Measurements from ENCODE around the gene TMEM131L. TPM values are rescaled to one million over a fixed set of nuclear protein-coding genes. Genes with fewer than 3 reads are reported as not detected.

Gene TMEM131L
- total and polyA plus RNA-seq, 2 donors (not counting 3 experiments of a cell fraction or from before 2014, with no cell fraction given) = 7.7 to 21.2 TPM

DNA sequence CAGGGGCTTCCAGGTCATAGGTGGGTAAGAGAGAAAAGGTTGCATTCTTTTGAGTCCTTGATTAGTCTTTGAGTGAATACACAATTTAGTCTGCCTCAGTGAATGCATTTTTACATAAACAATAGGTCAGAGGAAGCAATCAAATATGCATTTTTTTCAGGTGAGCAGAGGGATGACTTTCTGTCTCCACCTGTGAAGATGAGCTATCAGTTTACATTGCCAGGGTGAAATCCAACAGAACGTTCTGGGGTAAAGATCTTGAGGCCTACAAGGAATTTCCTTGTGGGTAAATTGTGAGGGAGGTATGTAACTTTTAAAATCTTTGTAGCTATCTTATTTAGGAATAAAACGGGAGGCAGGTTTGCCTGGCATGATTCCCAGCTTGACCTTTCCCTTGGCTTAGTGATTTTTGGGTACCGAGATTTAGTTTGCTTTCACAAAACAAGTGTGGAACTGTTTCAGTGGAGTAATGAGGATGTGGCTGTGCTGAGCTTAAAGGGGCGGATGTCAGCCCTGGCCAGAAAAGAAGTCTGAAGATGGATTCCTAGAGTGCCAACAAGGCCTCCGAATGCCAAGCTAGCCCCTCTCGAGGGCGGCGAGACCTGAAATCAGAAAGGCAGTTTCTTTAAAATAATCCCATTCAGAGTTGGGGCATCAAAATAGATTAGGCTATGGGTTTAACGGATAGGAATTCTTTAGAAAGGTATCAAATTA is 29.5 kb downstream of the TMEM131L start:
- POLR2A ChIA-PET = no interaction called here
- H3K4me2 ChIP-seq (ENCODE audit: insufficient read depth, low read length) = no peak overlapping the region
- H2AFZ ChIP-seq (ENCODE audit: low read depth, low read length) = no peak overlapping the region
- no peaks in the 10 kb centered on the region for H3K36me3 ChIP-seq (ENCODE audit: control insufficient read depth in 2 of 2, extremely low read depth in 1 of 2, insufficient read depth in 2 of 2, low read length in 2 of 2)
- H3K27me3 ChIP-seq (ENCODE audit: control insufficient read depth in 2 of 2, insufficient read depth in 2 of 2, low read length in 2 of 2) = no peaks in the 10 kb centered on the region
- DNase-seq (ENCODE audit: low read depth, low spot score) (no peak), FAIRE-seq (no peak)
- intact Hi-C loops (cut with micrococcal nuclease) = no loop called here
- no peaks in the 10 kb centered on the region for H3K9me3 ChIP-seq (replicated peaks; ENCODE audit: control insufficient read depth, insufficient read depth, low read length)
- dilution Hi-C loops (cut with MboI; ENCODE audit: extremely low pct_ligation_motif_present, low sequenced_read_pairs) = no loop called here
- H4K20me1 ChIP-seq (replicated peaks; ENCODE audit: control insufficient read depth, extremely low read depth, insufficient read depth, low read length) = no peaks in the 10 kb centered on the region
- no peak overlapping the region for H3K27ac ChIP-seq (ENCODE audit: insufficient read depth, low read depth, low read length)
- no TSS peak for BruUV-seq (replicated peaks)
- H3K9me1 ChIP-seq (replicated peaks; ENCODE audit: control insufficient read depth, extremely low read depth, insufficient read depth, low read length) = peaks cover 2% of the 10 kb centered on the region
- H3K4me3 ChIP-seq (replicated peaks in 1 of 3; ENCODE audit: insufficient read depth in 1 of 3, low read depth in 1 of 3, low read length in 3 of 3) = no peak overlapping the region
- TF ChIP-seq POLR2AphosphoS5 (IDR thresholded peaks at IDR 0.05; ENCODE audit: insufficient read depth, low read depth, low read length) (no peak), FOS (IDR thresholded peaks at IDR 0.05; ENCODE audit: borderline replicate concordance, insufficient read depth, low read length) (no peak), GATA2 (IDR thresholded peaks at IDR 0.05; ENCODE audit: insufficient read depth, insufficient read length, low read depth, low read length) (no peak), EZH2 (IDR thresholded peaks at IDR 0.05; ENCODE audit: borderline replicate concordance, low read depth, low read length, severe bottlenecking) (no peak), JUN (IDR thresholded peaks at IDR 0.05; ENCODE audit: borderline replicate concordance, insufficient read depth, insufficient read length, low read depth) (no peak), POLR2A (IDR thresholded peaks at IDR 0.05; ENCODE audit: low read depth, low read length) (no peak), MYC (IDR thresholded peaks at IDR 0.05; ENCODE audit: low read depth, low read length) (no peak)
- TF ChIP-seq, protein P1, sequence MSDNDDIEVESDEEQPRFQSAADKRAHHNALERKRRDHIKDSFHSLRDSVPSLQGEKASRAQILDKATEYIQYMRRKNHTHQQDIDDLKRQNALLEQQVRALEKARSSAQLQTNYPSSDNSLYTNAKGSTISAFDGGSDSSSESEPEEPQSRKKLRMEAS (IDR thresholded peaks at IDR 0.05; ENCODE audit: insufficient read depth, insufficient read length) = no peak
- TF ChIP-seq, protein P2, sequence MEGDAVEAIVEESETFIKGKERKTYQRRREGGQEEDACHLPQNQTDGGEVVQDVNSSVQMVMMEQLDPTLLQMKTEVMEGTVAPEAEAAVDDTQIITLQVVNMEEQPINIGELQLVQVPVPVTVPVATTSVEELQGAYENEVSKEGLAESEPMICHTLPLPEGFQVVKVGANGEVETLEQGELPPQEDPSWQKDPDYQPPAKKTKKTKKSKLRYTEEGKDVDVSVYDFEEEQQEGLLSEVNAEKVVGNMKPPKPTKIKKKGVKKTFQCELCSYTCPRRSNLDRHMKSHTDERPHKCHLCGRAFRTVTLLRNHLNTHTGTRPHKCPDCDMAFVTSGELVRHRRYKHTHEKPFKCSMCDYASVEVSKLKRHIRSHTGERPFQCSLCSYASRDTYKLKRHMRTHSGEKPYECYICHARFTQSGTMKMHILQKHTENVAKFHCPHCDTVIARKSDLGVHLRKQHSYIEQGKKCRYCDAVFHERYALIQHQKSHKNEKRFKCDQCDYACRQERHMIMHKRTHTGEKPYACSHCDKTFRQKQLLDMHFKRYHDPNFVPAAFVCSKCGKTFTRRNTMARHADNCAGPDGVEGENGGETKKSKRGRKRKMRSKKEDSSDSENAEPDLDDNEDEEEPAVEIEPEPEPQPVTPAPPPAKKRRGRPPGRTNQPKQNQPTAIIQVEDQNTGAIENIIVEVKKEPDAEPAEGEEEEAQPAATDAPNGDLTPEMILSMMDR (IDR thresholded peaks at IDR 0.05; ENCODE audit: extremely low read depth in 1 of 2, insufficient read depth in 1 of 2, low read depth in 1 of 2, low read length in 2 of 2) = no peak
- CTCF ChIA-PET = interaction anchor here (0.6 to 0.9 kb wide), 2 partner anchors 9 to 29 kb away, joined by 4 read pairs; no protein-coding TSS in a partner anchor
- peaks cover 4% of the 10 kb centered on the region for H3K4me1 ChIP-seq (ENCODE audit: control insufficient read depth, extremely low read depth, insufficient read depth, low read length)
- H3K9ac ChIP-seq (replicated peaks; ENCODE audit: extremely low read depth, insufficient read depth, low read length) = no peak overlapping the region
- peaks cover 2% of the 10 kb centered on the region for H3K79me2 ChIP-seq (ENCODE audit: control insufficient read depth, insufficient read depth, low read length)

All from endothelial cell of umbilical vein (primary cell).